Left ventricle myocardium inferior (tissue), 1 donor: ENCODE data around the gene TAB2. TPM values are rescaled to one million over a fixed set of nuclear protein-coding genes. Genes with fewer than 3 reads are reported as not detected.

ENCODE experiments used
- DNase-seq: peaks from one replicate; pipeline ENCODE4 v3.0.0-alpha.2; 2020
- H3K27ac ChIP-seq: fragments of 200-600 bp; replicated peaks from 2 replicates; pipeline ENCODE4 v1.8.0; 2021
- H3K27me3 ChIP-seq: fragments of 200-600 bp; 2 replicates; pipeline ENCODE4 v1.8.0; 2021; ENCODE audit warnings: low read depth
- H3K36me3 ChIP-seq: fragments of 200-600 bp; 2 replicates; pipeline ENCODE4 v1.8.0; 2021
- H3K4me1 ChIP-seq: fragments of 200-600 bp; 2 replicates; pipeline ENCODE4 v1.8.0; 2021
- H3K4me3 ChIP-seq: fragments of 200-600 bp; 2 replicates; pipeline ENCODE4 v1.8.0; 2021; ENCODE audit warnings: mild to moderate bottlenecking, moderate library complexity
- H3K9me3 ChIP-seq: fragments of 200-600 bp; replicated peaks from 2 replicates; pipeline ENCODE4 v1.8.0; 2021
- CTCF ChIP-seq: fragments of 200-600 bp; IDR thresholded peaks from 2 replicates; pipeline ENCODE4 v1.8.0; 2021; ENCODE audit warnings: antibody characterized with exemption, mild to moderate bottlenecking, borderline replicate concordance
- intact Hi-C: fragments of 100-400 bp; cut with micrococcal nuclease; formaldehyde crosslinking; loops from one replicate; pipeline ENCODE4 v1.11.0; 2022
- total RNA-seq: library from RNA; stranded (reverse); fragmentation: NEBNext Ultra II Directional; extraction: Animal tissue kit (Norgen Biotek cat#: 25700); gene quantifications from one replicate; pipeline ENCODE4 v1.2.1, GENCODE V29; 2021
- donor health status: DM: no; HTN: yes; CAD: no; lungs with severe emphysema.

Gene TAB2
- total RNA-seq, 1 donor from 2014 or later: 56.7 TPM

GRCh38 chr6:149328083-149328482, 10.6 kb downstream of the TAB2 start:
- H3K27ac ChIP-seq: no peak overlapping the region
- intact Hi-C loops: no loop called here
- no peak overlapping the region for H3K4me3 ChIP-seq
- no peak for TF ChIP-seq CTCF
- no peaks in the 10 kb centered on the region for H3K9me3 ChIP-seq
- no peak for DNase-seq
- H3K4me1 ChIP-seq: peaks cover 93% of the 10 kb centered on the region
- no peaks in the 10 kb centered on the region for H3K36me3 ChIP-seq
- H3K27me3 ChIP-seq: no peaks in the 10 kb centered on the region

GRCh38 chr6:149329529-149329928, 12.0 kb downstream of the TAB2 start:
- Histone ChIP-seq H3K4me1 (peaks cover 92% of the 10 kb centered on the region), H3K4me3 (no peak overlapping the region), H3K27me3 (no peaks in the 10 kb centered on the region), H3K9me3 (no peaks in the 10 kb centered on the region), H3K27ac (no peak overlapping the region), H3K36me3 (no peaks in the 10 kb centered on the region)
- no peak for TF ChIP-seq CTCF
- intact Hi-C loops: no loop called here
- no peak for DNase-seq

- no peak overlapping the region for H3K27ac ChIP-seq
- peaks cover 92% of the 10 kb centered on the region for H3K4me1 ChIP-seq
- H3K36me3 ChIP-seq: no peaks in the 10 kb centered on the region
- no peak for TF ChIP-seq CTCF
- no peaks in the 10 kb centered on the region for H3K9me3 ChIP-seq
- no peak for DNase-seq
- intact Hi-C loops: no loop called here
- no peak overlapping the region for H3K4me3 ChIP-seq
- no peaks in the 10 kb centered on the region for H3K27me3 ChIP-seq
Measured at GRCh38 chr6:149330133-149330532, 12.6 kb downstream of the TAB2 start.

GRCh38 chr6:149331043-149331807, 13.7 kb downstream of the TAB2 start:
- intact Hi-C loops: no loop called here
- no peak overlapping the region for H3K27ac ChIP-seq
- H3K36me3 ChIP-seq: no peaks in the 10 kb centered on the region
- no peak for DNase-seq
- peaks cover 92% of the 10 kb centered on the region for H3K4me1 ChIP-seq
- no peaks in the 10 kb centered on the region for H3K27me3 ChIP-seq
- no peak overlapping the region for H3K4me3 ChIP-seq
- no peak for TF ChIP-seq CTCF
- H3K9me3 ChIP-seq: no peaks in the 10 kb centered on the region

- Histone ChIP-seq H3K9me3 (no peaks in the 10 kb centered on the region), H3K4me3 (no peak overlapping the region), H3K27ac (no peak overlapping the region), H3K36me3 (no peaks in the 10 kb centered on the region), H3K4me1 (peaks cover 97% of the 10 kb centered on the region), H3K27me3 (no peaks in the 10 kb centered on the region)
- no peak for DNase-seq
- no peak for TF ChIP-seq CTCF
- intact Hi-C loops: no loop called here
Measured at GRCh38 chr6:149331871-149332270, 14.4 kb downstream of the TAB2 start.
